D341Med (cell line): Measurements from ENCODE around the gene RASSF3.
"Not testable (repeated sequence)": the region's sequence is repeated elsewhere in the genome, so short reads cannot be mapped to it uniquely, and the experiment has no call there.

Source experiments
- DNase-seq: peaks from one replicate; pipeline ENCODE4 v3.0.0; 2012; ENCODE audit warnings: low spot score

Gene RASSF3

GRCh38 chr12:64633940-64634337 is 23.6 kb downstream of the RASSF3 start:
- no peak for DNase-seq

GRCh38 chr12:64634508-64635092 is 24.3 kb downstream of the RASSF3 start:
- DNase-seq, result no peak

DNA sequence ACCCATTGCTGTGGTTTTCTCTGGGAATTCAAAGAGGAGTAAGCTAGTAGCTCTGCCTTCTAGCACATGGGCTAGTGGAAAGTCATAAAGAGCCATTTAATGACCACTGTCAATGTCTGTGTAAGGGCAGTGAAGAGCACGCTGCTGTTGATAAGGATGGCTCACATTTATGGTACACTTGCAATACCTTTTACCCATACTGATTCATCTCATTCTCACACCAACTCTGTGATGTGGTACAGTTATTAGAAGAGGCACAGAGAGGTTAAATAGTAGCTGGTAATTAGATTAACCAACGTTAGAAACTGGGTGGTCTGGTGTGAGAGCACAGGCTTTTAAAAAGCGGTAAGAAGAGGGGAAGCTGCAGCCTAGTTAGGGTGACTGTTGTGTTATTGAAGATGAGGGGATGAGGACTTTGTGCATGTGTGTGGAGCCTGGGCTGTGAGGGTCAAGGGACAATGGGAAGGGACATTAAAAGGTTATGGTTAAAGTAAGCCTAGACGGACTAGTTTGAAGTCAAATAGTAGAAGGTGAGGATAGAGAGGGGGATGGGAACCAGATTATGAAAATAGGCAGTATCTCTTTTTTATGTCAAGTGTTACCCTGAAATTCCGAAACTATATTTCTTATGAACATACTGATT is 25.2 kb downstream of the RASSF3 start:
- no peak for DNase-seq

GRCh38 chr12:64636856-64637255 is 26.6 kb downstream of the RASSF3 start:
- DNase-seq, result no peak

DNA sequence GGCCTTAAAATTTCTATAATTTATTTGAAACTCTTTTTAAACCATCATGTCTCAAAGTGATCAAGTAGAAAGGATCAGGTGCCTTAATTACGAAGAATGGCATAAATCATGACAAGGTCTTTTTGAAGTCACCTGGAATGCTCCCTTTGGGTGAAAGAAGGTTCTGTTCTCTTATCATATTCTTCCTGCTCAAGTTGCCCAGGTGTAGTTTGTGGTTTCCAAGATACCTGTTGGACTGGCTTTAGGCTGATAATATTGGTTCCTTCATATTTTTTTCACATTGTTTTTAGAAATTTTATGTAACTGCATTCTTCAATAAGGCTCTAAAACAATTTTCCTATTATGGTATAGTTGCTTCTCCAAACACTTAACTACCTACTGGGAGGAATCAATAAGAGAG is 29.2 kb downstream of the RASSF3 start:
- no peak for DNase-seq

DNA sequence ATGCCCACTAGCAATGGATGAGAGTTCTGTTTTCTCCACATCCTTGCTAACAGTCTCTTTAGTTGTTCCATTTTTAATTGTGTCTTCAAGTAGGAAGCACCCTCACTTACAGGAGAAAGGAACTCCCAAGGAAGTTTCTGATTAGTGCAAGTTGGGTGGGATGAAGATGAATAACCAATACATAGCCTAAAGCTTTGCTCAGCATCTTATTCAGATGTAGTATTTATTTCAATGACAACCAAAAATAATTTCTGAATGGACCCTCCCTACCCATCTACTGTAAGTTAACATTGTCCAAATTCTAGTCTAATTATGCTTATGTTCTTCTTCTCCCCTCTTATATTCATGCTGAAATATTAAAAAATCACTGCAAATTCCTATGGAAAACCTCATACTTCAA is 36.0 kb downstream of the RASSF3 start:
- no peak for DNase-seq

DNA sequence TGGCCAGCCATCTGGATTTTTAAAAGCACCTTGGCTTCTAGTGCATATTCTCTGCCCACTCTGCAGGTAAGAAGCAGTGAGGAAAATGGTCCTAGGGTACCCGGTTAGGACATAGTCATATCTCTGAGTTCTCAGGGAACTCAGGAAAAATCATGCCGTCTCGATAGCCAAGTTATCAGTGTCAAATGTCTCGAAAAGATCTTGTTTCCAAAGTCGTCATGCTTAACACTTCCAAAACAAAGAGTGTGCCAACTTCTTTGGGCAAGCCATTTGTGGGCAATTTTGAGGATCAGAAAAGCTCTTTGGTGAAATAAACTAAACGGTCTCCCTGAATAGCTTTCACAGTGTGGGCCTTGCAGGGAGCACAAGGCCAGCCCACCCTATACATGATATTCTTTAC is 39.2 kb downstream of the RASSF3 start:
- no peak for DNase-seq

GRCh38 chr12:64650762-64651161 is 40.5 kb downstream of the RASSF3 start:
- DNase-seq, result no peak

GRCh38 chr12:64652346-64652745 is 42.1 kb downstream of the RASSF3 start:
- DNase-seq, result no peak

GRCh38 chr12:64653123-64653522 is 42.8 kb downstream of the RASSF3 start:
- no peak for DNase-seq

- not testable (repeated sequence) for DNase-seq
These were observed 43.6 kb downstream of the RASSF3 start for GRCh38 chr12:64653907-64654306.

GRCh38 chr12:64655141-64655540 is 44.8 kb downstream of the RASSF3 start:
- no peak for DNase-seq

GRCh38 chr12:64656429-64656828 is 46.1 kb downstream of the RASSF3 start:
- no peak for DNase-seq

- no peak for DNase-seq
These were observed 48.7 kb downstream of the RASSF3 start for GRCh38 chr12:64658892-64659481.

DNA sequence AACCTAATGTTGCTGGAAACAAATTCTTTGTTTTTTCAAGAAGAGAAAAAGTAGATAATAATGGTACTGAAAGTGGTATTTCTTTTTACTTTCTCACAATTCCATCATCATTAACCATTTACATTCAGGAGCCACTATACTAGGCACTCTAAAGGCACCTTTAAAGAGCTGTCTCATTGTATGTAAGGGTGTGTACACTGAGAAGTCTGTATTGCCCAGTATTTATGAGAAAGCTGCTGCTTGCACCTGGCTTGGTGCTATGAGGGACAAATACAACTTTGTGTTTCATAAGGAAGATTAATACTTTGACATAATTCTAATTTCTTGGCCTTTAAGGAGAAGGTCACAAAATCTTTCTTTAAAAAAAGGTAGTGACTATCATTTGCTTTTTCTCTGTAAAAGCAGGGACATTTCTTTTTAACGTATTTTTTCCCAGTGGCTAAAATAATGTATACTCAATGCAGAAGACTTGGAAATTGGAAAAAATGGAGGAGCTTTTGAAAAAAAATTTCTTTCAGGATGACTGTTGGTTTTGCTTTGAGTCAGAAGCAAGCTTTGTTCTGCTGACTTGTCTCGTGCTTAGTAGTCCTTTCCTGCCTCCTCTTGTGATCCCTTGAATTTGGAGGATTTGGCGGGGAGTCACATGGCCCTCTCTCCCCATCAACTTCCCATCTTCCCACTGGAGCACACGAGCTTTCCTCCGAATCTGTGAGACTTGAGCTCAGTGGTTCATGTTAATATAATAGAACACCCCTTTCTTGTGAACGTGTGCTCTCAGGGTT is 50.1 kb downstream of the RASSF3 start:
- no peak for DNase-seq

GRCh38 chr12:64663015-64663414 is 52.7 kb downstream of the RASSF3 start:
- no peak for DNase-seq

DNA sequence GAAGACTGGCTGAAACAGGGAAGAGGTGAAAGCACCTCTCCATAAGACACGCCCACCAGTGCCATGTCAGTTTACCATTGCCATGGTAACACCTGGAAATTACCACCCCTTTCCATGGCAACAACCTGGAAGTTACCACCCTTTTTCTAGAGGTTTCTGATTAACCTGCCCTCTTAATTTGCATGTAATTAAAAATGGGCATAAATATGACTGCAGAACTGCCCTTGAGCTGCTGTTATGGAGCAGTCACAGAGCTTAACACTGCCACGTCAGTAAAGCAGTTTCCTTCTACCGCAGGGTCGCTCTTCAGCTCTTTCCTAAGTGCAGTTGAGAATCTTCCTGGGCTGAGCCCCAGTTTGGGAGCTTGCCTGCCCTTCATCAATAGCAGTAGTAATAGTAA is 55.2 kb downstream of the RASSF3 start:
- DNase-seq, result no peak

GRCh38 chr12:64666054-64666914 is 56.0 kb downstream of the RASSF3 start:
- DNase-seq, result no peak

GRCh38 chr12:64667793-64668192 is 57.5 kb downstream of the RASSF3 start:
- no peak for DNase-seq

DNA sequence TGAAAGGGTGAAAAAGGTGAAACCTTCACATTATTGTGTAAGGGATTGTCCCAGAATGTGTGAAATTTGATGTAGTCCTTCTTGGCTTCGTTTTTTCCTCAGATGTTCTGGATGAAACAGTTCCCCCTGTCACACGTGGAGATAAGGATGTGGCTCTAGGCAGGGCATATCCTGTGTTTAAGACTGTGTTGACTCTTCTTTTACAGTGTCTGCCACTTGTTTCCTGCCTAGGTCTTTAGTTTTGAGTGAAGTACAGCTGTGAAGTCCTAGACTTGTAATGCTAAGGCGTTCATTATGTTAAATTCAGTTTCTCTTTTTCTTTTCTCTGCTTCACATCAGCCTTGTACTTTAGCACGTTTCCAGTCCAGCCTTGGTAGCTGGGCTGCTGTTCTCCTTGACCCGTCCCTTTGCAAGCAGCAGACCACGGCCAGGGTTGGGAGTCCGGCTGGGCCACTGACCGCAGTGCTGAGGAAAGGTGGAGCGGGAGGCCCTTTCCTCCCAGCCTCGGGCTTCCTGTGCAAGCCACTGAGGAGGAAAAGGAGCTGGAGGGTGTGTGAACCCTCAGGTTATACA is 59.1 kb downstream of the RASSF3 start:
- no peak for DNase-seq

DNA sequence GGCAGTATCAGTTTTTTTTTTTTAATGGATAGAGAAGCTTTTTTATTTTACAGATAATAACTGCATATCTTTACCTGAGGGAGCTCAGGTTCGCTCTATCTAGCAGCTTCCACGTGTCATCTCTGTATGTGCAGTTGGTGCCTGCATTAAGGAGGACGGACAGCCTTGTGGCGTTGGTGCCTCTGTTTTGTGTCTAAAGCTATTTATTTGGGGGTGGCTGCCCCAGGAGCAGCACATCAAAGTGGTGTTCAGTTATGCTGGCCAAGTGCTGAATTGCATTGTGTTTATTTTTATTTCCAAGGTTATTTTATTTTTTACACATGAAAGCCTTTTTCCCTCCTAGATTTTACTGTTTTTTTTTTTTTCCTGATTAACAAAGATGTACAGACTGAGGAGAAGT is 59.7 kb downstream of the RASSF3 start:
- DNase-seq, result no peak
